ENCODE data around the gene BRD7. TPM values are rescaled to one million over a fixed set of nuclear protein-coding genes. Genes with fewer than 3 reads are reported as not detected.

The BRD7 gene
- polyA plus RNA-seq, 2 of the 4 experiments (the other 2 are of a cell fraction), result 60.4 to 94.5 TPM

DNA sequence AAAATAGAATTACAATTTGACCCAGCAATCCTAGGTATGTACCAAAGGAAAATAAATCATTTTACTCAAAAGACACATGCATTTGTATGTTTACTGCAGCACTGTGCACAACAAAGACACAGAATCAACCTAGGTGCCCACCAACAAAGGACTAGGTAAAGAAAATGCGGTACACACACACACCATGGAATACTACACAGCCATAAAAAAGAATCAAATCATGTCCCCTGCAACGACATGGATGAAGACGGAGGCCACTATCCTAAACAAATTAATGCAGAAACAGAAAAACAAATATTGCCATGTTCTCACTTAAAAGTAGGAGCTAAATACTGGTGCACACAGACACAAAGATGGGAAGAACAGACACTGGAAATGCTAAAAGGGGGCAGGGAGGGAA is 36.2 kb downstream of the BRD7 start:
- POLR2A ChIA-PET, result no interaction called here
- DNase-seq (ENCODE audit: low read depth in 1 of 2, low spot score in 1 of 2), result no peak
- 100% methylated on average over 3 of the region's 3 CpGs for WGBS (ENCODE audit: missing lambda C conversion rate)
- no peak for FAIRE-seq
- Histone ChIP-seq H3K9me3 (no peaks in the 10 kb centered on the region), H3K4me1 (peaks cover 19% of the 10 kb centered on the region), H3K4me2 (no peak overlapping the region), H3K4me3 (no peak overlapping the region), H3K27ac (no peak overlapping the region)
- ATAC-seq, result no peak
- CTCF ChIA-PET, result interaction anchor here (0.6 to 2.0 kb wide), 4 partner anchors 19 to 478 kb away, joined by 3 to 6 read pairs (median 3); no protein-coding TSS in a partner anchor
- TF ChIP-seq ESRRA (IDR thresholded peaks at IDR 0.05; ENCODE audit: borderline replicate concordance, low read length) (no peak), MAZ (IDR thresholded peaks at IDR 0.05; ENCODE audit: borderline replicate concordance, low read depth, low read length) (no peak), CBX8 (IDR thresholded peaks at IDR 0.05) (no peak), POLR2A (IDR thresholded peaks at IDR 0.05; ENCODE audit: low read length) (no peak), ZSCAN20 (CRISPR knock-in tag; IDR thresholded peaks at IDR 0.05) (no peak), MYC (IDR thresholded peaks at IDR 0.05; ENCODE audit: borderline replicate concordance, low read length) (no peak), RAD21 (conservative IDR thresholded peaks at IDR 0.05 in 1 of 2, IDR thresholded peaks at IDR 0.05 in 1 of 2) (no peak), NR3C1 (IDR thresholded peaks at IDR 0.05) (no peak), NPAS2 (CRISPR knock-in tag; IDR thresholded peaks at IDR 0.05; ENCODE audit: borderline replicate concordance) (no peak), POLR2AphosphoS2 (conservative IDR thresholded peaks at IDR 0.05; ENCODE audit: low read length) (no peak), SMC3 (IDR thresholded peaks at IDR 0.05) (no peak), MAFK (IDR thresholded peaks at IDR 0.05; ENCODE audit: partially characterized antibody) (no peak), CBX2 (IDR thresholded peaks at IDR 0.05; ENCODE audit: borderline replicate concordance, low read depth) (no peak)
- TF ChIP-seq, protein P1, sequence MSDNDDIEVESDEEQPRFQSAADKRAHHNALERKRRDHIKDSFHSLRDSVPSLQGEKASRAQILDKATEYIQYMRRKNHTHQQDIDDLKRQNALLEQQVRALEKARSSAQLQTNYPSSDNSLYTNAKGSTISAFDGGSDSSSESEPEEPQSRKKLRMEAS (IDR thresholded peaks at IDR 0.05), result no peak
- TF ChIP-seq, protein P2, sequence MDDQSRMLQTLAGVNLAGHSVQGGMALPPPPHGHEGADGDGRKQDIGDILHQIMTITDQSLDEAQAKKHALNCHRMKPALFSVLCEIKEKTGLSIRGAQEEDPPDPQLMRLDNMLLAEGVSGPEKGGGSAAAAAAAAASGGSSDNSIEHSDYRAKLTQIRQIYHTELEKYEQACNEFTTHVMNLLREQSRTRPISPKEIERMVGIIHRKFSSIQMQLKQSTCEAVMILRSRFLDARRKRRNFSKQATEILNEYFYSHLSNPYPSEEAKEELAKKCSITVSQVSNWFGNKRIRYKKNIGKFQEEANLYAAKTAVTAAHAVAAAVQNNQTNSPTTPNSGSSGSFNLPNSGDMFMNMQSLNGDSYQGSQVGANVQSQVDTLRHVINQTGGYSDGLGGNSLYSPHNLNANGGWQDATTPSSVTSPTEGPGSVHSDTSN (IDR thresholded peaks at IDR 0.05), result no peak
- TF ChIP-seq, protein P3, sequence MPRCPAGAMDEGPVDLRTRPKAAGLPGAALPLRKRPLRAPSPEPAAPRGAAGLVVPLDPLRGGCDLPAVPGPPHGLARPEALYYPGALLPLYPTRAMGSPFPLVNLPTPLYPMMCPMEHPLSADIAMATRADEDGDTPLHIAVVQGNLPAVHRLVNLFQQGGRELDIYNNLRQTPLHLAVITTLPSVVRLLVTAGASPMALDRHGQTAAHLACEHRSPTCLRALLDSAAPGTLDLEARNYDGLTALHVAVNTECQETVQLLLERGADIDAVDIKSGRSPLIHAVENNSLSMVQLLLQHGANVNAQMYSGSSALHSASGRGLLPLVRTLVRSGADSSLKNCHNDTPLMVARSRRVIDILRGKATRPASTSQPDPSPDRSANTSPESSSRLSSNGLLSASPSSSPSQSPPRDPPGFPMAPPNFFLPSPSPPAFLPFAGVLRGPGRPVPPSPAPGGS (IDR thresholded peaks at IDR 0.05), result no peak
- TF ChIP-seq, protein P4, sequence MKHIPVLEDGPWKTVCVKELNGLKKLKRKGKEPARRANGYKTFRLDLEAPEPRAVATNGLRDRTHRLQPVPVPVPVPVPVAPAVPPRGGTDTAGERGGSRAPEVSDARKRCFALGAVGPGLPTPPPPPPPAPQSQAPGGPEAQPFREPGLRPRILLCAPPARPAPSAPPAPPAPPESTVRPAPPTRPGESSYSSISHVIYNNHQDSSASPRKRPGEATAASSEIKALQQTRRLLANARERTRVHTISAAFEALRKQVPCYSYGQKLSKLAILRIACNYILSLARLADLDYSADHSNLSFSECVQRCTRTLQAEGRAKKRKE (CRISPR knock-in tag; IDR thresholded peaks at IDR 0.05; ENCODE audit: low read depth), result no peak

DNA sequence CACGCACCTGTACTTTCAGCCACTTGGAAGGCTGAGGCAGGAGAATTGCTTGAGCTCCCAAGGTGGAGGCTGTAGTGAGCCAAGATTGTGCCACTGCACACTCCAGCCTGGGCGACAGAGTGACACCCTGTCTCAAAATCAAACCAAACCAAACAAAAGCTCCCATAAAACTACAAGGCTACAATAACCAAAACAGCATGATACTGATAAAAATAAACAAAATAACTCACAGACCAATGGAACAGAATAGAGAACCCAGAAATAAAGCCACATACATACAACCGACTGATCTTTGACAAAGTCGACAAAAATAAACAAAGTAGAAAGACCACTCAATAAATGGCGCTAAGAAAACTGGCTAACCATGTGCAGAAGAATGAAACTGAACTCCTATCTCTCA is 37.2 kb downstream of the BRD7 start:
- 68% methylated on average over 5 of the region's 5 CpGs for WGBS (ENCODE audit: missing lambda C conversion rate)
- no peak overlapping the region for H3K27ac ChIP-seq

More for the DNA sequence above, 37.2 kb downstream of the BRD7 start:
- Histone ChIP-seq H3K4me2 (no peak overlapping the region), H3K9me3 (no peaks in the 10 kb centered on the region), H3K4me1 (peaks cover 19% of the 10 kb centered on the region), H3K4me3 (no peak overlapping the region)
- no peak for ATAC-seq
- TF ChIP-seq ZFP36 (IDR thresholded peaks at IDR 0.05; ENCODE audit: borderline replicate concordance, partially characterized antibody) (no peak), ESRRA (IDR thresholded peaks at IDR 0.05; ENCODE audit: borderline replicate concordance, low read length) (no peak), BHLHE40 (IDR thresholded peaks at IDR 0.05; ENCODE audit: low read depth, low read length) (no peak), EHMT2 (IDR thresholded peaks at IDR 0.05; ENCODE audit: low read depth) (no peak), FOXS1 (CRISPR knock-in tag; IDR thresholded peaks at IDR 0.05) (no peak), MAFK (IDR thresholded peaks at IDR 0.05; ENCODE audit: partially characterized antibody) (no peak), CEBPB (IDR thresholded peaks at IDR 0.05) (no peak), POLR2AphosphoS2 (conservative IDR thresholded peaks at IDR 0.05; ENCODE audit: low read length) (no peak), POLR2A (IDR thresholded peaks at IDR 0.05; ENCODE audit: low read length) (no peak), HOXB5 (CRISPR knock-in tag; IDR thresholded peaks at IDR 0.05) (no peak)
- TF ChIP-seq, protein P1 (IDR thresholded peaks at IDR 0.05), result no peak
- TF ChIP-seq, protein P5, sequence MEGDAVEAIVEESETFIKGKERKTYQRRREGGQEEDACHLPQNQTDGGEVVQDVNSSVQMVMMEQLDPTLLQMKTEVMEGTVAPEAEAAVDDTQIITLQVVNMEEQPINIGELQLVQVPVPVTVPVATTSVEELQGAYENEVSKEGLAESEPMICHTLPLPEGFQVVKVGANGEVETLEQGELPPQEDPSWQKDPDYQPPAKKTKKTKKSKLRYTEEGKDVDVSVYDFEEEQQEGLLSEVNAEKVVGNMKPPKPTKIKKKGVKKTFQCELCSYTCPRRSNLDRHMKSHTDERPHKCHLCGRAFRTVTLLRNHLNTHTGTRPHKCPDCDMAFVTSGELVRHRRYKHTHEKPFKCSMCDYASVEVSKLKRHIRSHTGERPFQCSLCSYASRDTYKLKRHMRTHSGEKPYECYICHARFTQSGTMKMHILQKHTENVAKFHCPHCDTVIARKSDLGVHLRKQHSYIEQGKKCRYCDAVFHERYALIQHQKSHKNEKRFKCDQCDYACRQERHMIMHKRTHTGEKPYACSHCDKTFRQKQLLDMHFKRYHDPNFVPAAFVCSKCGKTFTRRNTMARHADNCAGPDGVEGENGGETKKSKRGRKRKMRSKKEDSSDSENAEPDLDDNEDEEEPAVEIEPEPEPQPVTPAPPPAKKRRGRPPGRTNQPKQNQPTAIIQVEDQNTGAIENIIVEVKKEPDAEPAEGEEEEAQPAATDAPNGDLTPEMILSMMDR (IDR thresholded peaks at IDR 0.05), result no peak
- TF ChIP-seq, protein P4 (CRISPR knock-in tag; IDR thresholded peaks at IDR 0.05; ENCODE audit: low read depth), result no peak
- TF ChIP-seq, protein P2 (IDR thresholded peaks at IDR 0.05), result no peak
- DNase-seq (ENCODE audit: low read depth in 1 of 2, low spot score in 1 of 2), result no peak
- CTCF ChIA-PET, result no interaction called here
- no peak for FAIRE-seq
- POLR2A ChIA-PET, result no interaction called here

All from A549 (cell line).